T47D (cell line): ENCODE measurements around the gene TADA1.
"Not testable (repeated sequence)": the region's sequence is repeated elsewhere in the genome, so short reads cannot be mapped to it uniquely, and the experiment has no call there.

Source experiments
- DNase-seq, 2 experiments: peaks; one replicate each; pipeline versions ENCODE4 v3.0.0 to v3.0.0-alpha.2; 2011 to 2012; ENCODE audit warnings: low read depth in 1 of 2, low spot score in 1 of 2
- JUND ChIP-seq: IDR thresholded peaks from 2 replicates; pipeline ENCODE4 v1.6.1; 2012; ENCODE audit warnings: low read depth
- in situ Hi-C: cut with HindIII; loops from 2 replicates; pipeline ENCODE4 v1.10.0; 2016; ENCODE audit warnings: low sequenced_read_pairs, low pct_unique_long_range_greater_than_20kb

TADA1 gene

GRCh38 chr1:166884040-166884642 lies 8.1 kb upstream of the TADA1 start:
- in situ Hi-C loops = no loop called here
- DNase-seq = no peak
- no peak for TF ChIP-seq JUND

DNA sequence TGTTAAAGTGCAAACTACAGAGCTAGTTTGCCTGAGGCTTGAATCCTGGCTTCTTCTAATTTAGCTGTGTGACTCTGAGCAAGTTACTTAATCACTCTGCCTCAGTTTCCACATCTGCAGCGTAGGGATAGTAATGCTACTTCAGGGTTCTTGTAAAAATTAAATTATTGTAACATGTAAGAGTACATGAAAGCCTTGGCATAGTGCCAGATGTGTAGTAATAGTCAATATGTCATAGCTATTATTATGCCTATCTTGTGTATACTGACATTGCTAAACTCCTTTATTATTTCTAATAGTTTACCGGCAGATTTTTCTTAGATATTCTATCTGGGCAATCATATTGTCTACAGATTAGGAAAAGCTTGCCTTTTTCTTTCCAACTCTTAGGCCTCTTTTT lies 6.8 kb upstream of the TADA1 start:
- in situ Hi-C loops = no loop called here
- DNase-seq = no peak
- TF ChIP-seq JUND = no peak

- in situ Hi-C loops, DNase-seq: not testable (repeated sequence)
These were observed 2.3 kb upstream of the TADA1 start for GRCh38 chr1:166878173-166878917.

DNA sequence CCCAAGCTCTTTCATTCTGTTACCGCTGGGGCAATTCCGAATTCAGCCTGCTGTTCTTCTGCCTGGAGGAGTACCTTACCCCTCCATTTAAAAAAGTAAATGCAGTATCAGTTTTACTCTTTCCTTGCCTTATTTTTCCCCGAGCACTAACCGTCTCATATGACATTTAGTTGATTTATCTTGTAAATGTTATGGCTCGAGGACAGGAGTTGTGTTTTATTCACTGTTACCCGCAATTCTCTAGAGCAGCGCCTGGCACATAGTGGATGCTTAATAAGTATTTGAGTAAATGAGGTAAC lies 425 bp upstream of the TADA1 start:
- DNase-seq = no peak
- in situ Hi-C loops = no loop called here
- TF ChIP-seq JUND = no peak

DNA sequence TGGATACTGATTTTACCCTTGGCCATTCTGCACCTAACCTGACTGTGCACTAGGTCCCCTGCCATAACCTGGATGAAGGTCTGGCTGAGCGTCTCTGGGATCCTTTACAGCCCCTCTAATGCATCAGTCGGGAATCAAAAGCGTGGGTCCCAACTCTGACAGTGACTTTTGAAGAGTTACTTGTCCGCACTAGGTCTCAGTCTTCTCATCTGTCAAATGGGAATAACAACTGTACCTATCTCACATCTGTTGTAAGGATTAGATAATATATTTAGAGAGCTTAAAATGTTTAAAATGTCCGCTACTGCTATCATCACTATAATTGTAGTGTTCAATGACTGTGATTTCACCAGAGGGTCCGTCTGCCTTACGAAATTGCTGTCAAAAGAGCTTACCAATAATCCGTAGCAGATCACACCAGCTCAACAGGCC lies 746 bp downstream of the TADA1 start:
- in situ Hi-C loops = no loop called here
- DNase-seq = no peak
- no peak for TF ChIP-seq JUND

DNA sequence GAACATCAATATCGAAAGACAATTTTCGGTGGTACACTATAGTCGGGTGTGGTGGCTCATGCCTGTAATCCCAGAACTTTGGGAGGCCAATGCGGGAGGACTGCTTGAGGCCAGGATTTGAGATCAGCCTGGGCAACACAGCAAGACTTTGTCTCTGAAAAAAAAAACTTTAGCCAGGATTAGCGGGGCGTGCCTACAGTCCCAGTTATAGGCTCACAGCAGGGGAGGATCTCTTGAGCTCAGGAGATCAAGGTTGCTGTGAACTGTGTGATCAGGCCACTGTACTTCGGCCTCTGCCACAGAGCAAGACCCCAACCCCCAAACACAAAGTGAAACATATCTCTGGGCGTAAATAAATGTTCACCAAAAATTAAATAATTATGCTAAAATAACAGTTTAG lies 1.6 kb downstream of the TADA1 start:
- in situ Hi-C loops = no loop called here
- TF ChIP-seq JUND = no peak
- DNase-seq = no peak

- DNase-seq = no peak
- no peak for TF ChIP-seq JUND
- in situ Hi-C loops = no loop called here
These were observed 5.5 kb downstream of the TADA1 start for GRCh38 chr1:166870584-166870983.

DNA sequence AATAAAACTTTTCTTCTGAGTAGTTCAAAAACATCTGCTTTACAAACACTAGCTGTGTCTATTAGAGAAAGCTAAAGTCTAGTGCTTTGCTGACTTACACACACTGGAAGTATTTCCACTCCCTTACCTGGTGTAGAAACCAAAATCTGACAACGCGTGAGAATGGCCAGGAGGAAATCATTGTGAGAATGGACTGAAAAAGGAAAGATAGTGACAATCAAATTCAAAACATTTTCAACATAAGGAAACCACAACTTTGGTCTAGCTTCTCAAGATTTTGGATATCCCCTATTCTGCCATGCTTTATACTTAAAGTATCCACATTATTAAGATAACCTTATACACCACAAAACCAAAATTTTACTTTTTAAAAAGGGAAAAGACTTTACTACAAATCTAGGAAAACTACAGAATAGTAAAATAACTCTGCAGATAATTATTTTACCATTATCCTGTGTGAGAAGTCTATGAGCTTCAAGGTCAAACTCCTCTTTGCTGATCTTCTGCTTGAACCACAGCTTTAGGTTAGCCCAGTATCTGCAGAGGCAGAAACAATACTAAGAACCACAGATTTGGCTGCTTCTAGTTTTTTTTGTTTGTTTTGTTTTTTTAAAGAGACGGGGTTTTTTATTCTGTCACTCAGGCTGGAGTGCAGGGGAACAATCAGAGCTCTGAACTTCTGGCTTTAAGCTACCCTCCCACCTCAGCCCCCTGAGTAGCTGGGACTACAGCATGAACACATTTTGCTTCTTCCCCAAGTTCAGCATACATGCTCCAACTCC lies 6.6 kb downstream of the TADA1 start:
- in situ Hi-C loops = no loop called here
- no peak for DNase-seq
- no peak for TF ChIP-seq JUND

- no peak for TF ChIP-seq JUND
- in situ Hi-C loops = no loop called here
- DNase-seq = no peak
These were observed 7.4 kb downstream of the TADA1 start for GRCh38 chr1:166868639-166869038.

DNA sequence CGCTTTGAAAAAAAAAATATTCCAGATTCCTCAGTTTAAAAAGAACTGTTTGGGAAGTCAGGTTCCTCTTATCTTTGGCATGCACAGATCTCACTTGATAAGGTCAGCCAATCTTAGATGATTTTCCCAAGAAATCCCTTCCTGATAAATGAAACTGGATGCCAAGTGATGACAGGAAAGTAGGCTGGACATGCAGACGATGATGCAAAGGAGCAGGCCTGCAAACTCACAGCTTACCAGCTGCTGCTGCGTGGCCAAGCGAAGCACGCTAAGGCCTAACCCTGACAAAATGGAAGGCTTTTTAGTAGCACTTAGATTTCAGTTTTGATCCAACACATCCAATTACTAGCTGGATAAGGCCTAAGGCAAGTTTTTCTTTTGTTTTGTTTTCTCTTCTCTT lies 10.1 kb downstream of the TADA1 start:
- no peak for TF ChIP-seq JUND
- DNase-seq = no peak
- in situ Hi-C loops = no loop called here

DNA sequence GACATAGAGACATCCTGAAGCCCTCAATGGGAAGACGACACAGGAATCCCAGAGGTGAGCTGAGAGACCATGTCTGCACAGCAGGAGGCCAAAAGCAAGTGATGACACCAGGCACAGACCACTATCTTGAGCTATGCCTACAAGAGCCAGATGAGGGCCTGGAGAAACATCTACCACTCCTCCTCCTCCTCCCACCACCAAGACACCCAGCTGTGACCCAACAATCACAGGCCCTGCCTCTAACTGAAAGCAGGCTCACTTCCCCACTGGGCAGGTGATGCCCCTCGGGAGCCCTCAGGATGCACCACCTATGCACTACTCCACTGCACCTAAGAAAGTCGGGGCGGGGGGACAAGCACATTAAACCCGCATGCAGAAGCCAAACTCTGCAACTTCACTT lies 16.5 kb downstream of the TADA1 start:
- in situ Hi-C loops = no loop called here
- DNase-seq = no peak
- no peak for TF ChIP-seq JUND

GRCh38 chr1:166858726-166859419 lies 17.2 kb downstream of the TADA1 start:
- DNase-seq = no peak
- in situ Hi-C loops = no loop called here

DNA sequence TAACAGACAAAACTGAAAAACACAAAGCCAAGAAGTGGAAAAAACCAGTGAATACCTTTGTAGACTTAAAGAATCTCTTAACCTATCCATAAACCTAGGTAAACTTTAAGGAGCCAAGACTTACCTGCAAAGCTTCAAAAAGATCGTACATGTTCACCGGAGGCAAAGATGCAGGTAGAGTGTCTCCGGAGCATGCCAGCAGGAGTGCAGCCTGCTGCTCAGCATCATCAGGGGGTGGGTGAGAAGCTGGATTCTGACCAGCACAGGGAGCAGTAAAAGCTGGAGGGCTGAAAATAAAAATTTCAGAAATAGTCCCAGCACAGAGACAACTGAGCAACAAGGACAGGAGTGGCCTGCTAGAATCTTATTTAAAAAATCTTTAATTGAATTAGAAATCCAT lies 18.1 kb downstream of the TADA1 start:
- in situ Hi-C loops = no loop called here
- no peak for DNase-seq
- no peak for TF ChIP-seq JUND

More at GRCh38 chr1:166858726-166859419, 17.2 kb downstream of the TADA1 start:
- no peak for TF ChIP-seq JUND
